Activated CD4-positive, alpha-beta memory T cell treated with anti-CD3 and anti-CD28 coated beads, Interleukin-2, amount 10 ng/mL, durations not matched to agents 7 days and 5 days (primary cell): Measurements from ENCODE around the gene ENTHD1. TPM values are rescaled to one million over a fixed set of nuclear protein-coding genes. Genes with fewer than 3 reads are reported as not detected.

Experiments
- CTCF ChIA-PET: fragments of 350-600 bp; sonication (Branson Sonifier 250); formaldehyde crosslinking; loops from one replicate; lab custom pipeline; 2021; ENCODE audit warnings: antibody characterized with exemption, inconsistent platforms; lab: Charles Lee
- POLR2A ChIA-PET: fragments of 350-600 bp; sonication (Branson Sonifier 250); formaldehyde crosslinking; loops from one replicate; lab custom pipeline; 2021; ENCODE audit warnings: antibody characterized with exemption; lab: Charles Lee
- DNase-seq: peaks from one replicate; pipeline ENCODE4 v3.0.0-alpha.2; 2020
- H3K27ac Mint-ChIP-seq: one replicate; pipeline ENCODE4 v1.8.0; 2021; ENCODE audit warnings: mild to moderate bottlenecking, mixed read lengths
- H3K27me3 Mint-ChIP-seq: one replicate; pipeline ENCODE4 v1.8.0; 2021; ENCODE audit warnings: mixed read lengths
- H3K36me3 Mint-ChIP-seq: one replicate; pipeline ENCODE4 v1.8.0; 2021; ENCODE audit warnings: low read depth, mixed read lengths
- H3K4me1 Mint-ChIP-seq: one replicate; pipeline ENCODE4 v1.8.0; 2021; ENCODE audit warnings: mixed read lengths
- H3K4me3 Mint-ChIP-seq: one replicate; pipeline ENCODE4 v1.8.0; 2021; ENCODE audit warnings: mild to moderate bottlenecking, mixed read lengths
- H3K9me3 Mint-ChIP-seq: one replicate; pipeline ENCODE4 v1.8.0; 2021; ENCODE audit warnings: mixed read lengths
- total RNA-seq, 2 experiments: library from RNA; stranded (reverse); gene quantifications; one replicate each; pipeline ENCODE4 v1.2.3, GENCODE V29; 2021

ENTHD1 gene
- under 1 TPM in 1 of 2 experiments, not detected in 1; 0.13 TPM for total RNA-seq

- Mint-ChIP-seq H3K4me3 (no peak within 1 kb of the TSS), H3K4me1 (peaks cover 12% of the 10 kb centered on the region), H3K9me3 (no peaks in the 10 kb centered on the region), H3K36me3 (no peaks in the 10 kb centered on the region), H3K27ac (no peak within 1 kb of the TSS), H3K27me3 (no peaks in the 10 kb centered on the region)
- DNase-seq = no peak
- POLR2A ChIA-PET = no interaction called here
- CTCF ChIA-PET = no interaction called here
Measured at GRCh38 chr22:39893526-39893925, at the start of gene ENTHD1. Gene ENTHD1 (minus strand): TSS chr22:39893760. CDS start chr22:39887748, 6,012 bp downstream.

GRCh38 chr22:39943337-39943736, 49.8 kb upstream of the ENTHD1 start:
- Mint-ChIP-seq H3K27me3 (no peaks in the 10 kb centered on the region), H3K9me3 (no peaks in the 10 kb centered on the region), H3K4me3 (no peak overlapping the region), H3K4me1 (peaks cover 79% of the 10 kb centered on the region), H3K36me3 (peaks cover 45% of the 10 kb centered on the region), H3K27ac (peak overlapping the region; percentile 65)
- DNase-seq = no peak
- ChIA-PET POLR2A (interaction anchor here (0.9 to 2.9 kb wide), 11 partner anchors 8 to 236 kb away, joined by 3 to 14 read pairs (median 5); no protein-coding TSS in a partner anchor), CTCF (interaction anchor here (0.7 to 2.6 kb wide), 13 partner anchors 8 to 625 kb away, joined by 3 to 17 read pairs (median 3); no protein-coding TSS in a partner anchor)

GRCh38 chr22:39942439-39943230, 49.1 kb upstream of the ENTHD1 start:
- CTCF ChIA-PET = interaction anchor here (0.8 to 2.6 kb wide), 17 partner anchors 9 to 624 kb away, joined by 3 to 17 read pairs (median 3); no protein-coding TSS in a partner anchor
- Mint-ChIP-seq H3K4me1 (peaks cover 84% of the 10 kb centered on the region), H3K4me3 (no peak overlapping the region), H3K27ac (peak overlapping the region; percentile 65), H3K27me3 (no peaks in the 10 kb centered on the region), H3K9me3 (no peaks in the 10 kb centered on the region), H3K36me3 (peaks cover 48% of the 10 kb centered on the region)
- POLR2A ChIA-PET = interaction anchor here (0.9 to 2.9 kb wide), 13 partner anchors 8 to 237 kb away, joined by 3 to 14 read pairs (median 4); no protein-coding TSS in a partner anchor
- DNase-seq = no peak

- ChIA-PET POLR2A (interaction anchor here (1.0 to 2.9 kb wide), 6 partner anchors 8 to 102 kb away, joined by 3 to 14 read pairs (median 8); no protein-coding TSS in a partner anchor), CTCF (interaction anchor here (0.8 to 2.6 kb wide), 7 partner anchors 9 to 83 kb away, joined by 3 to 17 read pairs (median 4); no protein-coding TSS in a partner anchor)
- no peak for DNase-seq
- H3K4me3 Mint-ChIP-seq = no peak overlapping the region
- peak overlapping the region; percentile 12 for H3K27ac Mint-ChIP-seq
- peaks cover 86% of the 10 kb centered on the region for H3K4me1 Mint-ChIP-seq
- no peaks in the 10 kb centered on the region for H3K27me3 Mint-ChIP-seq
- no peaks in the 10 kb centered on the region for H3K9me3 Mint-ChIP-seq
- peaks cover 45% of the 10 kb centered on the region for H3K36me3 Mint-ChIP-seq
Measured at GRCh38 chr22:39941601-39942000, 48.0 kb upstream of the ENTHD1 start.

GRCh38 chr22:39940757-39941305, 47.3 kb upstream of the ENTHD1 start:
- H3K27ac Mint-ChIP-seq = peak overlapping the region; percentile 21
- CTCF ChIA-PET = interaction anchor here (1.2 to 2.6 kb wide), 2 partner anchors 8 to 12 kb away, joined by 3 to 17 read pairs; no protein-coding TSS in a partner anchor
- no peaks in the 10 kb centered on the region for H3K27me3 Mint-ChIP-seq
- peaks cover 91% of the 10 kb centered on the region for H3K4me1 Mint-ChIP-seq
- no peak overlapping the region for H3K4me3 Mint-ChIP-seq
- DNase-seq = no peak
- no peaks in the 10 kb centered on the region for H3K9me3 Mint-ChIP-seq
- peaks cover 53% of the 10 kb centered on the region for H3K36me3 Mint-ChIP-seq
- POLR2A ChIA-PET = interaction anchor here (2.9 kb wide), 1 partner anchor 15 kb away, joined by 12 read pairs; no protein-coding TSS in a partner anchor

- no peak overlapping the region for H3K4me3 Mint-ChIP-seq
- no peak for DNase-seq
- no peaks in the 10 kb centered on the region for H3K27me3 Mint-ChIP-seq
- ChIA-PET POLR2A (interaction anchor here (1.7 kb wide), 1 partner anchor 28 kb away, joined by 3 read pairs; no protein-coding TSS in a partner anchor), CTCF (interaction anchor here (1.2 to 1.4 kb wide), 2 partner anchors 11 to 405 kb away, joined by 3 to 6 read pairs; no protein-coding TSS in a partner anchor)
- peaks cover 59% of the 10 kb centered on the region for H3K36me3 Mint-ChIP-seq
- peak overlapping the region; percentile 44 for H3K27ac Mint-ChIP-seq
- H3K4me1 Mint-ChIP-seq = peaks cover 94% of the 10 kb centered on the region
- no peaks in the 10 kb centered on the region for H3K9me3 Mint-ChIP-seq
Measured at GRCh38 chr22:39939830-39940229, 46.3 kb upstream of the ENTHD1 start.

GRCh38 chr22:39938509-39939111, 45.0 kb upstream of the ENTHD1 start:
- no peak for DNase-seq
- no peaks in the 10 kb centered on the region for H3K9me3 Mint-ChIP-seq
- ChIA-PET CTCF (interaction anchor here (0.6 kb wide), 1 partner anchor 166 kb away, joined by 6 read pairs; no protein-coding TSS in a partner anchor), POLR2A (interaction anchor here (1.3 to 1.7 kb wide), 2 partner anchors 14 to 26 kb away, joined by 3 to 4 read pairs; no protein-coding TSS in a partner anchor)
- H3K36me3 Mint-ChIP-seq = peaks cover 61% of the 10 kb centered on the region
- H3K4me3 Mint-ChIP-seq = no peak overlapping the region
- peak overlapping the region; percentile 47 for H3K27ac Mint-ChIP-seq
- H3K27me3 Mint-ChIP-seq = no peaks in the 10 kb centered on the region
- peaks cover 94% of the 10 kb centered on the region for H3K4me1 Mint-ChIP-seq

GRCh38 chr22:39937906-39938305, 44.3 kb upstream of the ENTHD1 start:
- H3K4me3 Mint-ChIP-seq = no peak overlapping the region

GRCh38 chr22:39936523-39937145, 43.1 kb upstream of the ENTHD1 start:
- ChIA-PET CTCF (interaction anchor here (1.3 kb wide), 1 partner anchor 13 kb away, joined by 4 read pairs; no protein-coding TSS in a partner anchor), POLR2A (interaction anchor here (0.8 to 1.7 kb wide), 5 partner anchors 10 to 369 kb away, joined by 3 to 9 read pairs (median 3); no protein-coding TSS in a partner anchor)
- Mint-ChIP-seq H3K27me3 (no peaks in the 10 kb centered on the region), H3K9me3 (no peaks in the 10 kb centered on the region), H3K36me3 (peaks cover 62% of the 10 kb centered on the region), H3K4me1 (peaks cover 88% of the 10 kb centered on the region), H3K4me3 (peak overlapping the region; percentile 56), H3K27ac (peak overlapping the region; percentile 52)
- DNase-seq = no peak

More at GRCh38 chr22:39937906-39938305, 44.3 kb upstream of the ENTHD1 start:
- POLR2A ChIA-PET = interaction anchor here (1.3 to 1.7 kb wide), 2 partner anchors 13 kb away, joined by 4 to 9 read pairs; no protein-coding TSS in a partner anchor
- Mint-ChIP-seq H3K9me3 (no peaks in the 10 kb centered on the region), H3K27me3 (no peaks in the 10 kb centered on the region), H3K4me1 (peaks cover 94% of the 10 kb centered on the region), H3K36me3 (peaks cover 62% of the 10 kb centered on the region), H3K27ac (peak overlapping the region; percentile 45)
- CTCF ChIA-PET = no interaction called here
- DNase-seq = no peak

- H3K27me3 Mint-ChIP-seq = no peaks in the 10 kb centered on the region
- H3K9me3 Mint-ChIP-seq = no peaks in the 10 kb centered on the region
- ChIA-PET CTCF (interaction anchor here (1.2 to 4.2 kb wide), 2 partner anchors 12 to 89 kb away, joined by 5 to 62 read pairs; no protein-coding TSS in a partner anchor), POLR2A (interaction anchor here (0.7 to 7.6 kb wide), 7 partner anchors 8 to 403 kb away, joined by 3 to 84 read pairs (median 4); partner anchors contain the start of genes GRAP2 and RPS19BP1)
- H3K4me3 Mint-ChIP-seq = peak overlapping the region; percentile 56
- no peak for DNase-seq
- H3K4me1 Mint-ChIP-seq = peaks cover 77% of the 10 kb centered on the region
- H3K36me3 Mint-ChIP-seq = peaks cover 59% of the 10 kb centered on the region
- peak overlapping the region; percentile 52 for H3K27ac Mint-ChIP-seq
Measured at GRCh38 chr22:39935612-39936011, 42.1 kb upstream of the ENTHD1 start.

GRCh38 chr22:39935116-39935515, 41.6 kb upstream of the ENTHD1 start:
- H3K36me3 Mint-ChIP-seq = peaks cover 54% of the 10 kb centered on the region
- H3K9me3 Mint-ChIP-seq = no peaks in the 10 kb centered on the region
- H3K4me3 Mint-ChIP-seq = peak overlapping the region; percentile 42
- ChIA-PET POLR2A (interaction anchor here (0.7 to 7.6 kb wide), 7 partner anchors 8 to 403 kb away, joined by 3 to 84 read pairs (median 4); partner anchors contain the start of genes GRAP2 and RPS19BP1), CTCF (interaction anchor here (1.2 to 4.2 kb wide), 2 partner anchors 12 to 89 kb away, joined by 5 to 62 read pairs; no protein-coding TSS in a partner anchor)
- H3K27ac Mint-ChIP-seq = peak overlapping the region; percentile 37
- H3K27me3 Mint-ChIP-seq = no peaks in the 10 kb centered on the region
- H3K4me1 Mint-ChIP-seq = peaks cover 72% of the 10 kb centered on the region
- DNase-seq = no peak
